Stimulated activated CD4-positive, alpha-beta T cell treated with anti-CD3 and anti-CD28 coated beads, Interleukin-15, amount 100 ng/mL, for 24 hours (primary cell): Measurements from ENCODE around the gene KLF7.

Experiments used
- DNase-seq: peaks from one replicate; pipeline ENCODE4 v3.0.0-alpha.2; 2020

KLF7 gene

DNA sequence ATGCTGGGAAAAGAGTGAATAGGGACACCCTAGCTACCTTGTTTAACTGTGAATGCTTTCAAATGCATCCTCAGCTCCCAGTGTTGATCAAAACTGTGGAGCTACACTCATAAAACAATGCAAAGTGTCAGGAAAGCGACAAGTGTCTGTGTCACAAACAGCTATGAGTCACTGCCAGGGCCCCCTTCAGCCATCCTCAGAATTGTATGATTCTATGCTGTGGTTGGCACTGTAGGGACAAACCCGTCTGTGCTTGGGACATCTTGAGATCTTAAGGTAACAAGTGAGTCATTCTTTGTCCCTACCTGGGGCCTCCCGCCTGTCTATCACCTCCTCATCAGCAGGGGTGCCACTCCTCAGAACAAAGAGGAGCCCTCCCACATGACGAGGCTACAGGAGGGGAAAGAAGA is 42.4 kb downstream of the KLF7 start:
- peak; percentile 79 for DNase-seq

DNA sequence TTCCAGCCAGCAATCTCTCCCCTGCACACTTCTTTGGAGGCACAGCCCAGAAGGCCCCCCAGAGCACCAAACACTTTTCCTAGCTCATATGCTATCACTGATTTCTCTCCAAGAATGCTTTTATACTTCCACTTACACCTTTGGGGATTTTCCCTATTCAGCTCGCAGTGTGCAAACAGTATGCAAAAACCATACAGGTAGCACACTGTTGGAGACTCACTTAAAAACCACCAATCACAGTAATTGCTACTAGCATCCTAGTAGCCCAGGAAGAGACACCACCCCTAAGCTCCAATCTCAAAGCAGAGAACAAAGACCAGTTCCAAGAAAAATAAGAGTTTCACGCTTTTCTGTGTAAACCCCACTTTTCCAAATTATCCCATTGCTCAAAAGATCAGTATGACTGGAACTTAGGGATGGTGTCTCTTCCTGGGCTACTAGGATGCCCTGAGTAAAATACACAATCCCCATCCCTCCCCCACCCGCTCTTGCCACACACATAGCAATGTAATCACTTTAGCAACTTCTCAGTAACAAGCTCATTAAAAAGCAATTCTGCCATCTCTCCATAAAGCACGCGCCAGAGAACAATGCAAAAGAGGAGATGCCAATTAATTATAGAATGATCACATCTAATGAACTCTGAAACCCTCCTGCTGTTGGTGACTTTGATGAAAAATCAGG is 43.0 kb downstream of the KLF7 start:
- DNase-seq = no peak

DNA sequence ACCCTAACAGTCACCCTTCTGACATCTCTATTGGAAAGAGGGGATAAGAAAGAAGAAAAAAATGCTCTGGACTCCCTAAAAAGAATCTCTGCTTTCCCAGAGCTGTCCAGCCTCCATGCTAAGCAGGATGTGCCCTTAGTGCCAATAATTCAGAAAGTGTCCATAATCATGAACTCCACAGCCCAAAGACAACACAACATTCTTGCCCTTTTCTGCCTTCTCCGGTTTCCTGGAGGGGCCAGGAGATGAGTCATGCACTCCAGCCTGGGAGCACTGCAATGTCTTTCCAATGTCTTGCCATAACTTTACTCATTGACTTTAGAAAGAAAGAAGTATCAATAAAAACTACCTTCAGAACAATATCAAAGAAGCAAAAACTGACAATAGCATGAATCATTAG is 44.0 kb downstream of the KLF7 start:
- DNase-seq = no peak

DNA sequence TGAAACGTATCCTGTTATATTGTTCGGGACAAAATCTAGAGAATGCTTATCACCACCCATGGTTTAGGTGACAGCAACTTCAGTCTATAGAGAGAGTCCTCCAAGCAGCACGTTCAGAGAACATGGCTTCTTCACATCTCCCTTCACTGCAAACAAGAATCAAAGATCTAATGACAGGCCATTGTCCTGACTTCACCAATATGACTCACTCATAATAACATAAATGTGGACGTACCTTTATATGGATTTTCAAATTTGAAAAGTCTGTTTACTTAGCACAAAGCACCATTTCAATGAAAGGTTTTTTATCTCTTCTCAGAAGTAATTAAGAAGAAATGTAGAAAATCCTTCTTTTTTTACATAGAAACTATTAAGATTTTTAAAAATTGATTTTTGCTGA is 46.7 kb downstream of the KLF7 start:
- DNase-seq = no peak

DNA sequence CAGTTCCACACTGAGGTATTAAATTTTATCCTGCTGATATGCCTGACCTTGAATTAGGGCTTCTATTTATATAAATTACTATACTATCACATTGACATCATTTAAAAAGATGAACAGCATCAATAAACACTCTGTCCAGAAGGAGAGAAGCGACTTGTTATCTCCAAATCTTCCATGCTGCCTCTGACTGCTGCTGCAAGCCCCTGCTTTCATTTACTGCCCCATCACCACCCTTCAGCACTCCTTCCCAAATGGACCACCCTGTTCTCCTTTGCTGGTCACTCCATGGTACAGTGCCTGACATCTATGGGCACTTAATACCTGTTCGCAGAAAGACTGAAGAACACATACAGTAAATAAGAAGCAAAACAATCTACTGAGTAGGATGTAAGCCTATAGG is 48.1 kb downstream of the KLF7 start:
- DNase-seq = no peak

DNA sequence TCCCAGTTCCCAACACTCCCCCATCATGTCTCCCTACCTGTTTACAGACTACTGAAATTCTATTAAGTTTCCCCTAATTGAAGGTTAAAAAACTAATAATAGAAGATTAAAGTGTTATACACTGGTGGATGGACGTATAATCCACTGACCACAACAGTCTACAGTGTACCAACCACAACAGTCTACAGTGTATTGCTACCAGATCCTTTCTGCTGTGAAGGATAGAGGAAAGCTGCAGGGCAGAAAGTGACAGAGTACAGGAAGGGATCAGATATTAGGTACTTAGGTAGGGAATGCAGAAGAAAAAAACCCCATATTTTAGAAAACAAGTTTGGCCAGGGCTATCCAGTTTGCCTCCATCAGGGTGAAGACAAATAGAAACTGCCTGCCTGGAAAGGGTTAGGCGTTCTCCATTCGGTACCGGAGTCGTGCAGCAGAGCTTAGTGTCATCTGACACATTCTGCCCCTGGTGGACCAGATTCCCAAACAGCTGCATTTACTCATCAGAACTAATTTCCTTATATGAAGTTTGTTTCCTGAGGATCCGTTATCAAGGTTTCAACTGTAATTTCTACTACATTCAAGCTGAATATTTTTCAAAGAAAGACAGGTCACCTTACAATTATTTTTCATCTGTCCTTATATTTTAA is 49.9 kb downstream of the KLF7 start:
- DNase-seq = no peak

DNA sequence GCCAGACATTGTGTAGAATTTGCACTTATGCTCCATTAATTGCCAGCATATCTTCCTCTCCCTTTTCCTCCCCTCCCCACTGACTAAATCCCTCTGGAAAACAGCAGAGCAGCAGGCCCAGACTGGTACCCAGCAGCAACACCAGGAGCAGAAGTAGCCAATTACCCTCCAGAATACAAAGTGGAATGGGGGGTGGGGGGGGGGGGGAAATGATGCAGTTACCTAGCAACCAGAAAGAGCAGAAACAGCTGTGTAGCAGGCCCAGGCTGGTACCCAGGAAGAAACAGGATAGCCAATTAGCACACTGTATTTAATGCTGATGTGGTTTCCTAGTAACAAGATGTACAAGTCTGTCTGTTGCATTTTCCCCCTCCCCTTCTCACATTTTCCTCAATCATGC is 52.3 kb downstream of the KLF7 start:
- DNase-seq = no peak

DNA sequence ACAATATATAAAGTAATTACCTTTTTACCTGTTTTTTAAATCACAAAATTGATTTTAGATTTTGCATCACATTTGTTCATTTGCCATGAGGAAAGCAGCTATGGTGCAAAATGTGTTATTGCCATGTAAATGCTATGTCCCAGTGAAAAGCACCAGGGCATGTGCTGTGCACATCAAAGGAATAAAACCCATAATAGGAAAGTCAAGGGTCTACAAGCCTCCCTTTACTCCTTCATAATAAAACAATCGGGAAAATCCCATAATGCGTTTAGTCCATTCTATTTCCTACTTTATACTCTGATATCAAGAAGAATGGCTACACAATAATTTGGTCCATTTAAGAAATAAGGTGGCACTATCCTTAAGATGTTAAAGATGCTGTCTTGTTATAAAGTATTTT is 53.0 kb downstream of the KLF7 start:
- DNase-seq = no peak

DNA sequence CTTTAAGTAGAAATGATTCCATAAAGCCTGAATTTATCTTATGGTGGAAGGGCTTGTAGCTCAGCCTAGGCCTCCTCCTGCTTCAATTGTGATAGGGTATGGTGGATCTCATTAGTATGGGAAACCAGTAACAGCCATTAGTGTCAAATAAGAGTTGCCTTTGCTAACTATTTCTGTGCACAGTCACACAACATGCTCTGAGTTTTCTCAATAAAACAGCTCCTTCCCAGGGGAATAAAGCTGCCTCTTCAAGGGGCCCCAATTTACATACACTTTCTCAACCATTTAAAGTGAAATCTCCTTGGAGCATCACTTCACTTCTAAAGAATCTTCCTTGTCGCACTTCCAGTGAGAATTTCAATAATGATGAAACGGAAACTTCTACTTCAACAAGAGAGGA is 53.4 kb downstream of the KLF7 start:
- no peak for DNase-seq

DNA sequence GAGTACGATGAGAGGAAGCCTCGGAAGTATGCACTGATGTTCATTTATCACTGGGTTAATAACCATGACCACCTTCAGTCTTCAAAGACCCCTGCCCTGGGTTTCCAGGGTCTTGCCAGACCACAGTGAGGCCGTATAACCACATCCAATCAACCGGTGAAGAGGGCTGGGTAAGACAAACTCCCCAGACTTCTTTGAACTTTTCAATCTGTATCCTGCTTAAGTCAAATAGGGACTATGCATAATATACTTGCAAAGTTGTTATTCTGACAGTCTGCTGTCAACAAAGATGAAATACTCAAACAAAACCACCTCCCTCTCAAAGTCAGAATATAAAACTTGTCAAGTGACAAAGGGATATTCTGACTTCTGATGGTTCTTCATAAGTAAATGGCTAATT is 54.0 kb downstream of the KLF7 start:
- no peak for DNase-seq

DNA sequence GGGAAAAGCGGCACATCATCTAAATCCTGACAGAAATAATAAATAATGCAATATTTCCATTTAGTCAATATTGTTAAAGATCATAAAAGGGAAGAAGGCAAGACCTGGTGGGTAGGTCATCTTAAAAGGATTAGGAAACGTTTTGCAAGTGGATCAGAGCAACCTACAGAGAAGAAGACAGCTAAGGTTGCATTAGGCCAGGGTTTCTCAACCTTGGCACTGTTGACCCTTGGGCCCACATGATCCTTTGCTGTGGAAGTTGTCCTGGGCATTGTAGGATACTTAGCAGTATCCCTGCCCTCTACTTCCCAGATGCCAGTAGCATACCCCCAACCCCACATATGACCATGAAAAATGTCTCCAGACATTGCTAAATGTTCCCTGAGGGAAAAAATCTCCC is 55.0 kb downstream of the KLF7 start:
- no peak for DNase-seq

DNA sequence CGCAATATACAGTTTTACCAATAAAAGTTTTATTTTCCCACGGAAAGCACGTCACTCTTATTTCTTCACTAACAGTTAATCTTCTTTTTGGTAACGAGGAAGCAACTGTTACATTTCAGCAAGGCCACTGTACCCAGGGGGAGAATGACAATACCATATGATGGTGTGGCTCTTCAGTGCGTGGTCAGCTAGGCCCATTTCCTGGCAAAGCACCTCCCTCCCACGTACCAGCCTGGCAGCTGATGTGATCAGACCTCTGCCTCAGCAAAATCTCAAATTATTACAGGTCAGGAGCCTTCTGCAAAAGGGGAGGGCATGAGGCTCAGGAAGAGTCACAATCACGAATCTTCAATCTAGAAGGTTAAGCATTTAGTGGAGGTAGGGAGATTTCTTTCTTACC is 55.4 kb downstream of the KLF7 start:
- no peak for DNase-seq

DNA sequence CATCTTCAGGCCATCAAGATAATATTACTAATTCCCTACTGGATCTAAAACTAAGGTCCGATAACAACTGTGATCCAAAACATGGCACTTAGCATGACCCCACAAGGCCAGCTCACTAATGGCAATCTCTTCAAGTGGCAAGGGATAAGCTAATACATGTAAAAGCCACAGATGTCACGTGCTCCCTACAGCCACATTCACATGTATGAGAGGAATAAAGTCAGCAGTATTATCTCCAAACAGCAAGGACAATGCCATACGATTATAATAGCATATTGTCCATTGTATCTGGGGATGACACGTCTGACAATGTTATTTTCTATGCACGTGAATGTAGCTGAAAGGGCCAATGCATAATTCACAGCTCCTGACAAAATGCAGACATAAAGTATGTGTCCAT is 56.0 kb downstream of the KLF7 start:
- DNase-seq = no peak

DNA sequence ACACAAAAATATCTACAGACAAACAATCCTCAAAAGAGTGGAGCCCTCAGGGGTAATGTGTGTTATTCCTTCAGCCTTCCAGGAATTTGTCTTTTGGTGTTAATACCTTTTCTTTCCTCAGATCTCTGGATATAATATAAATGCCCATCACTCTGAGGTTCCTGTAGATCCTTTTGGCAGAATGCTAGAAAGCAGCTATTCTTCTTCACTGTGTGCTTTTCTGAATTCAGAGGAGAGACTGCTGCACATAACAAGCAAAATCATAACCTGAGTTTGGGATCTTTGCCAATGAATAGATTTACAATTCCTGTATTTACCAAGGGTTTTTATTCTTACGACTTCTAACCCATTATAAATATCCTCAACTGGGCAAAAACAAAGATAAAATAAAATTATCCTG is 57.3 kb downstream of the KLF7 start:
- no peak for DNase-seq

DNA sequence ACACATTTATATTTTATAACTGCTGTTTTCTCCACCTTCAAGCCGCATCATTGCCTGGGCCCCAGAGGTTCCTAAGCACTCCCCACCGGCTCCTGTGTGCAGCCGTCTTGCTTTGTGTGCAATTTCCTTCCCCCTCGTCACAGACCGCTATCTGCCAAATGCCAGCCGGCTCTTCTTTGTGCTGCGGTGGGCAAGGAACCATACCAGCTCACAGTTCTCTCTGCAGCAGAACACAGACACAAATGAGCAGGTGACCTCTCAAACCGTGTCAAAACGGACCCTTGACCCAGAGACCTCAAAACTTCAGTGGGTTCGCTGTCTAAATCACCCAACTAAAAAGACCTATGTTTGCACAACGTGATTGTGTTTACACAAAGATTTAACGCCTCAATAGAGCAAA is 58.2 kb downstream of the KLF7 start:
- DNase-seq = no peak

DNA sequence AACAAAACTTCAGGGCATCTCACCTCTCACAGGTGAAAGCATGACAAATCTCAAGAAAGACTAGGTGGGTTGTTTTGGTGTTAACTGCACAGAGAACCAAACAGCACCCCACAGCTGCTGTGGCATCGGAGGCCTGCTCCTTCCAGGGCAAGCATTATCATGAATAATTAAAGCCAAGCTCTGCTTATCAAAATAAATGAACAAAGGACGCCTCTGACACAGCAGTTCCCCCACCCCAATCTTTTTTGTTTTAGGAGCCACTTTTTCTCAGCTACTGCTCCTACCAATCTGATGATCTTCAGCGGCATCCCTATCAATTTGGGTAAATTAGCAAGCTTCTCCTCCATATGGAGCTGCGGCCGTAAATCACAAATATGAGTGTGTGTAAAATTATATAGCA is 58.6 kb downstream of the KLF7 start:
- DNase-seq = no peak

DNA sequence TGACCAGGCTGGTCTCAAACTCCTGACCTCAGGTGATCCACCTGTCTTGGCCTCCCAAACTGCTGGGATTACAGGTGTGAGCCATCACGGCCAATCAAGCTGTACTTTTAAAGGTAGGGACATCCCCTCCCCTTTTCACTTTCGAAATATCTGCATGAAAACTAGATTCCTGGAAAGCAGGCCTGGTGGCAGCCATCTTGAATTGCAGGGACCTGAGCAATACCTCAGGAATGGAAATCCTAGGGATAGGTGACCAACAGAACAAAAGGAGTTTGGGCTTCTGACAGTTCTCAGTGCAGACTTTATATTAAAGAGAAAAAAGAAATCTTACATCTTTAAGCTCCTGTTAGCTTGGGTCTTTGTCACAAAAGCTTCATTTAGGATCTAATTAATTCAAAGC is 62.6 kb downstream of the KLF7 start:
- no peak for DNase-seq

DNA sequence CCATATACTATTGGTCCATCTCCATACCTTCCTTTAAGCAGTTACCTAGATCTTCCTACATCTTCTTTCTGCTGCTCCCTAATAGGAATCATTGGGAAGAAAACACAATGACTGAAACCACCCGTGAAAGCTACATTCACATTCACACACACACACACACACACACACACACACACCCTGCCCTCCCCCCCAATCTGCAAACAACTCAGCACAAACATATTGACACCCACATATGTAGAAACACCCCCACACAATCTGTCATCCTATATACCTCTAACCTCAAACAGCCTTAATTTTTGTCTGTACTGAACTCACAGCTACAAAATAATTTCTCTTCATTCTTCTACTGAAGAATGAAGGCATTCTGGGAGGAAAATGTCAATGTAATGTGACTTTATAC is 63.8 kb downstream of the KLF7 start:
- DNase-seq = no peak

DNA sequence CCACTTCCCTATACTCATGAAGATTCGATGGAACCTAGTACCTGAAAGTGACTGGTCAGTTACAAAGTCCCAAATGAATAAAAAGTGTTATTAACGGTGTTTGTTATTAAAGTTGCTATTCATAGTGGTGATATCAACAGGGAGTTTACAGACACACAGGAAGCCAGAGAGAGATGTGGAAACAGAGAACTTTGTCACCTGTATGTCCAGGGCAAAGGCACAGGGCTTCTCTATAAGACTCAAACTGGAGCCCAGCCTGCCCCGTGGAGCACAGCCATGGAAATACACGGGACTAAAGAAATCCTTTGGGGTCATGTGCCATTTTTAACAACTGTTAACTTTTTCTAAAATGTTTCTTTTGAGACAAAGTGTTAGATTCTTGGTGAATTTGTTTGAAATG is 68.5 kb downstream of the KLF7 start:
- no peak for DNase-seq

DNA sequence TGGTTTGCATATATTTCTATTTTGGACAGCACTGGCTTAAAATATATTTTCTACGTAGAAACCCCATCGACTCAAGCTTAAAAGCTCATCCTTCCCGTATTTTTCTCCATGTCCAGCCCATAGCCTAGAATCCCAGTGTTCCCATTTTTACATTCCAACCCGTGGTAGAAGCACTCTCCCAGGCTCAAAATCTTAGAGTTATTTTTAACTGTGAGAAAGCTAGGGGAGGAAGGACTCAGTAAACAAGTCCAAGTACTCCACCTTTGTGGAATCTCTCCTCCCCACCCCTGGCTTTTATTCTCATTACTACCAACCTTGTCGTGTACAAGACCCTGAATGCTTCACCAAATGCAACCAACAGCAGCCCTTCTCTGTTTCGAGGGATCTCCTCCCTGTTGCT is 69.8 kb downstream of the KLF7 start:
- DNase-seq = no peak

DNA sequence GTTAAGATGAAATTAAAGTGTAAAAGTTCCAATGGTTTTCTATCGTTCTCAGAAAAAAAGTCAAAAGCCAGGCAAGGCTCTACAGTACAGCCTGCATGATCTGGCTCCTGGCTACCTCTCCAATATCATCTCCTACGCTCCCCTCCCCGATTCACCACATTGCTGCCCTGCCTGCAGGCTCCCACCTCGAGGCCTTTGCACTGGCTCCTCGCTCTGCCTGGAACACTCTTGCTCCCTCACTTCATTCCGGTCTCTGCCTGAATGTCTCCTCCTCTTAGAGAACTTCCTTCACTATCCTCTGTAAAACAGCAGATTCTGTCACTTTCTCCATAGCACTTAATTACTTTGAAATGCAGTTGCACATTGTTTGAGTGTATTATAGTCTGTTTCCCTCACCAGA is 72.5 kb downstream of the KLF7 start:
- DNase-seq = no peak

DNA sequence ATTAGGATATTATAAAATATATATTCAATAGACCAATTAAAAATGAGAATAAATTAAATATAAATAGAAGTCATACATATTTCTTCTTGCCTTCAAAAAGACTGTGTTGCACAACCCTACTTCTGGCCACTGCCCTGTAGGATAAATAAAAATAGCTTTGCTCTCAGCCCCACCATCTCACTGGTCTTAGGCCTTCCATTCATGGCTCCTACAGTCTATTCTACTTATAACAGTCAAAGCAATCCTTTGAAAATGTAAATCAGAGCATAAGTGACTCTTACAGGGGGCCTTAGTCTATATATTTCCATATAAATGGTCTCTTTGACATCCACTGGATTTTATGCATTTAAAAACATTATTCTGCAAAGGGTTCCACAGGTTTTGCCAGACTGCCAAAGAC is 72.9 kb downstream of the KLF7 start:
- DNase-seq = no peak

DNA sequence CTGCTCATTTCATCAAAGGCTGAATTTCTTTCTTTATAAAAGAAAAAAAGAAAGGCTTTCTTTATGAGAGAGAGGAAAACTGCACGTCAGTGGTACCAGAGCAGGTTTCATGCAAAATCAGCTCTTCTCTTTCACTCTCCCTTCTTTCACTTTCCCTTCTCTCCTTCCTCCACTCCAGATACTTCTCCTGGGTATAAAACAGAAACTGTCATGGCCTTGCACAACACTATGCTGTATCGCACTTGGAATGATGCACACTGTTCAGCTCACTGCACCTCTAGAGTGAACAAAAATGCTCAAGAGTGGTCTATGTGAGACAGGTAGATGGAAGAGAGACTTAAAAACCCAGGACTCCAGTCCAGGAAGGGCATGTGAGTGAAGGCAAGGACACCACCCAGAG is 73.8 kb downstream of the KLF7 start:
- no peak for DNase-seq

DNA sequence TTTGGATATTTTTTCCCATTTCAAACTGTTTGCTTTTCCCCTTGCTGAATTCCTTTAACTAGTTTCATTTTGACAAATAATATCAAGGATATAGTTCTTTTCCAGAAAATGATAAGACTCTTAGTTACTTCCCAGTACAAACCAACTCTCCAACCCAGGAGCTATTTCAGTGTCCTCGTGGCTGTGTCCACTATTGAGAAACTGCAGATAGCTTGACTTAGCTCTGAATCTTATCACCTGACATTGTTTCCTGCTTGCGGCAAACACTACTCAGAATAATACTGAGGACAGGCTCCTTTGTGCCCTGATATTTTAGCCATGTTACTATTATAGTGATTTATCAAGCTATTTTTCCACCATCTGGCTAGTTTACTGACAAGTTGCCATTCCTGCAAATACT is 74.6 kb downstream of the KLF7 start:
- DNase-seq = no peak

DNA sequence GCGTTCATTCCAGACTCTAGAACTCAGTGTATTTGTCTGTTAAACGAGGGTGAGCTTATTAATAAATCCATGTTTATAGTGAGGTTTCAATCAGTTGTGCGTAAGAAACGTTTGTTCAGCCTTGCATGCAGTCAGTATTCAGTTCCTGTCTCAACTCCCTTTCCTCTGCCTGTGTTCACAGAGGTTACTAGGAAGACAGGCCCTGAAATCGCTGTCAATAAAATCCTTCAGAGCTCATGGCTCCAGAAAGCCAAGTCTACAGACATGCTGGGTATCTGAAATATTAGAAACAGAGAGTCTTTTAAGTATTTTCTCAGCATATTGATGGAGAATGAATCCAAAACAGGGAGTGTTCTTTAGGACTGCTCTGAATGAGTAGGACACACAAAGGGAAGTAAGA is 75.4 kb downstream of the KLF7 start:
- no peak for DNase-seq
